NCI-H2171 (cell line): Measurements from ENCODE around the gene FREM1.

Experiments used
- DNase-seq: peaks from one replicate; lab custom pipeline; 2025; lab: John Stamatoyannopoulos, UW

FREM1 gene

DNA sequence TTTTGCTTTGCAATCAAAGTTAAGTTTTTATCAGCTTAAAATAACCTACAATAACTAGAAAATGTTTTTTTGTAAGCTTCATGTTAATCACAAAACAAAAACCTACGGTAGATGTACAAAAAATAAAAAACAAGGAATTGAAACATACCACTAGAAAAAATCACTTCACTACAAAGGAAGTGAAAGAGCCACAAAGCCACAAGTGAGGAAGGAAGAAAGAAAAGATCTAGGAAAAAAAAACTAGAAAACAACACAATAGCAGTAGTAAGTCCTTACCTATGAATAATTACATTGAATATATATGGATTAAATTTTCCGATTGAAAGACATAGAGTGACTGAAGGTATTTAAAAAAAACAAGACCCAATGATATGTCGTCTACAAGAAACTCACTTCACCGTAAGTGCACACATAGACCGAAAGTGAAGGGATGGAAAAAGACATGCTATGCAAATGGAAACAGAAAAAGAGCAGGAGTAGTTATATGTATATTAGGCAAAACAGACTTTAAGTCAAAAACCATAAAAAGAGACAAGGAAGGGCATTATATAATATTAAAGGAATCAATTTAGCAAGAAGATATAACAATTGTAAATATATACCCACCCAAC, 203.6 kb downstream of the FREM1 start:
- DNase-seq: no peak

DNA sequence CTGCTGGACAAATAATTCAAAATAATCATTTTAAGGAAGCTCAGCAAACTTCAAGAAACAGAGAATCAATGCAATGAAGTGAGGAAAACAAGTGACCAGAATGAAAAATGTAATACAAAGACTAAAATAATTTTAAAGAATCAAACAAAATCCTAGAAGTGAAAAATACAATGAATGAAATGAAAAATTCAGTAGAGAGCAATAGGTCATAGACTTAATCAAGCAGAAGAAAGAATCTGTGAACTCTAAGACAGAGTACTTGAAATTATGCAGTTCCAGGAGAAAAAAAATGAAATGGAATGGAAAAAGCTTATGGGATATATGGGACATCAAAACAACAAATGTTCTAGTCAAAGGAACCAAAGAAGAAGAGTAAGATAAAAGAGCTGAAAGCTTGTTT, 205.1 kb downstream of the FREM1 start:
- no peak for DNase-seq

DNA sequence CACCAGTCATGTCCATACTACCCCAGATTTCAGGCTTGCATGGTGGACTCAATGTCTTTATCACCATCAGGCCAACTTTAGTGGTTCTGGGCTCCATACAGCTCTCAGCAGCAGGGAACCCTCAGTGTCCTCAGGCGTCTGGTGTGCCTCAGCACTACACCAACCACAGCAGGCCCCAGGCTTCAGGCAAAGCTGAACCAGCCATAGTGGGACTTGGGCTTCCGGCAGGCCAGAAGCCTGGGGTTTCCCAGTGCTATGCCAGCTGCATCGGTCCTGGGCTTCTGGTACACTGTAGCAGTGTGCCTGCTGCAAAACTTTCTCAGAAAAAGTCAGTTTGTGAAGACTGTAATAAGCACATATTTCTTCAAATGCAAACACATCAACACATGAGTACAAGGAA, 205.9 kb downstream of the FREM1 start:
- no peak for DNase-seq

DNA sequence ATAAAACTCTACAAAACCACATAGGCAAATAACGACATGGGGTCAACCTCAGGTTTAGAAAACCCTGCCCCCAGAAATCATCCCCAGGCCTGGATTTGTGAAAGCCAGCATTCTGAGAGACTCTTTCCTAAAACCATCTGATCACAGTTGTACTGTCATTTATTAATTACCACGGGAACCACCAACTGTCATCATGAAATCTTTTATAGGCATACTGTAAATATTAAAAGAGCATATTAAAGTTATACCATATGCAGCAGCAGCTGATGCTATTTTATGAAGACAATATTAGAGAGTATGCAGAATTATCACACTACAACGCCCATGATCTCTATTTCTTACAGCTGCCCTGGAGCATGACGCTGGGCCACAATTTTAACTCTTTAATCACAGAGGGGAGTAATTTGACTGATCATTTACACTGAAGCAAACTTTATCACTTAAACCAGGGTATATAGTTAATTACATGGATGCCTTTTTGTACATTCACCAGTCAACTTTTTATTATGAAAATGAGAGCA, 208.0 kb downstream of the FREM1 start:
- no peak for DNase-seq

DNA sequence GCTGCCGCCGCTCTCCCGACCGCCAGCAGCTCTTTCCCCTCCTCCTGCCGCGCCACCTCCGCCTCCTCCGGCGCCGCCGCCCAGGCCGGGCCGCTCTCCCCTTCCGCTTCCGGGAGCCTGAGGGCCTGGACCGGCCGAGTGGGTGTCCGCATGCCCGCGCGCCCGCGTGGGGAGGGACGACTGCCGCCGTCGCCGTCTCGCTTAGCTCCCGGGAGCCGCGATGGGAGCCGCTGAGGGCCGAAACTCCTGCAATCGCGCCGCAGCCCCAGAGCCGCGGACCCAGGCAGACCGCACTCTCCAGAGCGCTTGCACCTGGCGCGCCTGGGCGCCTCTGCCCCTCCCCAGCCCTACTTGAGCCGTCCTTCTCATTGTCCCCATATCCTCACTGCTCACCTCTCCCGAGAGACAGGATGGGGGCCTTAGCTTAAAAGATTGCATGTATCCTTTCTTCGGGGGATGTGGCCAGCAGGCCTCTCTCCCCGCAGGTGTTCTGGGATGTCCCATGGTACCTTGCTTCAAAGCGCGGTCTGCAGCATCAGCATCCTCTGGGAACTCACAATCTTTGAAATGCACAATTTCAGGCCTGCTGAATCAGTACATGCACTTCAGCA, 216.9 kb downstream of the FREM1 start, which contains the start of gene ZDHHC21:
ZDHHC21 (minus strand) TSS at position 182 of the 611 bp plus-strand sequence. CDS start 19,092 bp downstream, outside the sequence.
- DNase-seq: peak; percentile 16

DNA sequence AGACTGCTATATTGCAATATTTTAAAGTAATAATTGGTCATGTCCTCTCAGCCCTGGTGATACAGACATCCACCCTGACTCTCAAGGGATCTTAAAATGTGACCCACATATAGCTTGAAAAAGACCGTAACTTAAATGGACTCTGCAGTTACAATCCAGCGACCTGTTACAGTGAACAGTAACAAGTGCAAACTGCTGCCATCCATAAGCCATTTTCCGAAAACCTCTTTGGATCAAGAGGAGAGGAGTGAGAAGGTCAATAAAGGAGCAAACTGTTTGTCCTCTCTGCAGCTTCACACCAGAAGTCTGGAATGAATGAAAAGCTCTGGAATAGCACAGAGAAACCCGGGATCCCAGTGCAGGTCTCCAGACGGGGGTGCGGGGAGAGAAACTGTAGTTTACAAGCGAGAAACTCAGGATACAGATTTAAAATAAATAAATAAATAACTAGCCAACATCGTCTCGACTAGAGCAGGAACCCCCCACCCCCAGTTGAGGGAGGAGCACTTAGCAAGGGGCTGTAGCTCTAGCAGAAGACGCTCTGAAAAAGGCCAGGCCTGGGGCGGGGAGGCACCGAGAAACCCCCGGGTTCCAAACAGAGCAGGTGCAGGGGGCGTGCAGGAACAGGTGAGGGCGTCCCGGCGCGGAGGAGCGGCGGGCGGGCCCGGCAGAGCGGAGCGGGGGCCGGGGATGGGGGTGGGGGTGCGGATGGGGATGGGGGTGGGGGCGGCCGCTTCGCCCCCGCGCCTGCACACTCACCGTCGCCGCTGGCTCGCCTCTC, 217.6 kb downstream of the FREM1 start:
- peak; percentile 6 for DNase-seq

DNA sequence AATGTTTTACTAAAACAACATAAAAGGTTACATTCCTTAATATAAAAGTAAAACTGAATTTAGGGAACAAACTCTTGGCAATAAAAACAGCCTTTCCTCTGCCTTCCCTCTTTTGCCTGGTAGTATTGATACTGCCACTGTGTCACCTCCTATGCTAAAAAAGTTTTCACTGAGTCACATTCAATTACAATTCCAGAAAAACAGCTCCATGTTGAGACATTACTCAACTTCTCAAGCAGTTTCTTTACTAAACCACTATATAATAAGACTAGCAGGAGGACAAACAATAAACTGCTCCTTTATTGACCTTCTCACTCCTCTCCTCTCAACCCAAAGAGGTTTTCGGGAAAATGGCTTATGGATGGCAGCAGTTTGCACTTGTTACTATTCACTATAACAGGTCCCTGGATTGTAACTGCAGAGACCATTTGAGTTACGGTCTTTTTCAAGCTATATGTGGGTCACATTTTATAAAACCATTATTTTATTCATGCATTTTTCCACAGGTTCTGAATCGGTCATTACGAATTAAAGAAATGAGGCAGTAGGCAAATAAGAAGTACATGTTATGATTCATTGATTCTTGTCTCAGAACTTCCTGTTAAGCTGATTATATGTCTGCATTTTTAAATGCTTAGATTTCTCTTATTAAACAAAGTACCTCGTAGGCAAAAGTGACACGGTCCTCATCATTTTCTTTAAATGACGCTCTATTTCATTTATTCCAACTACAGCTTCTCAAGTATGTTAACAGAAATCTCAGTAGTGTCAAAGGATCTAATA, 219.1 kb downstream of the FREM1 start:
- no peak for DNase-seq

DNA sequence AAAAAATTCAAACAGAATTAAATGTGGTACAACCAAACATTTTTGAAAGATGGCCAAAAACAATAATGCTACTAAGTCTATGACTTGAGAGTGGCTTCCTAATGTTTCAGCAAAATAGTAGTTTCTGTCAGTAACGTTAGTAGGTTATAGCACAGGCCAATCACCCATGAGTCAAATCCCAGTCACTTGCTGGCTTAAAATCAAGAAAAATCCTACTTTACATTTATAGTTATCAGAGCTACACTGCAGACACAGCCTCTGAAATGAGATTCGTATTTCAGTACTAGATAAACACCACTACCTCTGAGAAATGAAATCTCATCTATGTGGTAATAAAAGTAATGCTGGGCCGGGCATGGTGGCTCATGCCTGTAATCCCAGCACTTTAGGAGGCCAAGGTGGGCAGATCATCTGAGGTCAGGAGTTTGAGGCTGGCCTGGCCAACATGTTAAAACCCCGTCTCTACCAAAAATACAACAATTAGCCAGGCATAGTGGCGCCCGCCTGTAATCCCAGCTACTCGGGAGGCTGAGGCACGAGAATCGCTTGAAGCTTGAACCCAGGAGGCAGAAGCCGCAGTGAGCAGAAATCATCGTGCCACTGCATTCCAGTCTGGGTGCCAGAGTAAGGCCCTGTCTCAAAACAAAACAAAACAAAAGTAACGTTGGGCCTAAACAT, 223.0 kb downstream of the FREM1 start:
- no peak for DNase-seq

DNA sequence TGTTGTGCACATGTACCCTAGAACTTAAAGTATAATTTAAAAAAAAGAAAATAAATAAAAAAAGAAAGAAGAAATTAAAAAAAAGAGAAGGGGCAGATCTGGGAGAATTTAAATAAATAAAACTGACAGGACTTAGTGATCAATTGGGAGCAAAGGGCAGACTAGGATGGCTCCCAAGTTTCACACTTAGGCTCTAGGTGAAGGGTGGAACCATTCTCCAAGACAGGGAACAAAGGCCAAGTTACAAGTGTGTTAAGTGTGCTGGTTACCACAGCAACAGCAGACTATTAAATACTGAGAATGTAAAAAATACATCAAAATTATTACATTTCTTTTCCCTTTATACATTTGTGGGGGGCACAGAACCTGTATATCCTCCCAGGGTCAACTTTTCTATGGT, 224.1 kb downstream of the FREM1 start:
- DNase-seq: no peak
